KG1 (cell line): ENCODE data around the gene ARMH1.

Experiments
- DNase-seq: peaks from one replicate; lab custom pipeline; 2025; lab: John Stamatoyannopoulos, UW

The ARMH1 gene

GRCh38 chr1:44670751-44671640, 3.5 kb upstream of the ARMH1 start:
- no peak for DNase-seq

- peak; percentile 63 for DNase-seq
Measured at GRCh38 chr1:44672254-44672955, 2.1 kb upstream of the ARMH1 start.

DNA sequence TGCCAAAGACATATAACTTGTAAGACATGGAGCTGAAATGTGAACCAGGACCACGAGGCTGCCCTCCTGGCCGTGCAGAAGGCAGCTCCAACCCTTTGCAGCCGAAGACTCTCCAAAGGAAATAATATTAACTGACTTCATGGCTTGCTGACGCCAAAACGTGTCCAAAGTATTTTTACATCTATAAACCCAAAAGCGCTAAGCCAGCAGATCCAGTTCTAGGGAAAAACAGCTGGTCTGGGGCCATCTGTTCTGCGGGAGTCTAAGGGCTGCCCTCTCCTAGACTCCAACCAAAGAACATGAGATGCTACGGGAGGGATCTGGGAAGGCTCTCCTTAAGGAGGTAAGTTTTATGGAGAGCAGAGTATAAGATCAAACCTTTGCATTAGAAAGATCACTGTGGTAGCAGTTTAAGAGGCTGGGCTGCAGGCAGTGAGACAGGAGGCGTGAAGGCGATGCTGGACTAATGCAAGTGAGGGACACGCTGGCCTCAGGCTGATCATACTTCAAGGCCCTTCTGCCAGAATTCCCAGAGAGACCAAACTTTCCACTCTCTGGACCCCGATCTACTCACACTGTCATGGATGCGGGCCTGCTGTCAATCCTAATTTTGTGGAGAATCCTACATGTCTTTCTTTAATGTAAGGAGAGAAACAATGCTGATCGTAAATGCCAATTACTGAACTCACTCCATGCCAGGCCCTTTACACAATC, 1.4 kb upstream of the ARMH1 start:
- DNase-seq, result no peak

GRCh38 chr1:44673675-44674112, 820 bp upstream of the ARMH1 start:
- no peak for DNase-seq

DNA sequence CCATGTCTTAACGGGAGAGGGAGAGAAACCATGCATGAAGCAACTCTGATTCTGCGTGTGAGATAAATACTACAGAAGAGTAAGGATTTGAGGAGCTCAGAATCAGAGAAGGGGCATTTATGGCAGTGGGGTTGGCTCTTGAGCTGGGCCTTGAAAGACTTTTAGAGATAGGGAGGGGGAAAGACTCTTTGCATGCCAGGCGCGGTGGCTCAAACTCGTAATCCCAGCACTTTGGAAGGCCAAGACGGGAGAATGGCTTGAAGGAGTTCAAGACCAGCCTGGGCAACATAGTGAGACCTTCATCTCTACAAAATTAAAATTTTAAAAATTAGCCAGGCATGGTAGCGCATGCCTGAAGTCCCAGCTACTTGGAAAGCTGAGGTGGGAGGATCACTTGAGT, 672 bp downstream of the ARMH1 start:
- no peak for DNase-seq

DNA sequence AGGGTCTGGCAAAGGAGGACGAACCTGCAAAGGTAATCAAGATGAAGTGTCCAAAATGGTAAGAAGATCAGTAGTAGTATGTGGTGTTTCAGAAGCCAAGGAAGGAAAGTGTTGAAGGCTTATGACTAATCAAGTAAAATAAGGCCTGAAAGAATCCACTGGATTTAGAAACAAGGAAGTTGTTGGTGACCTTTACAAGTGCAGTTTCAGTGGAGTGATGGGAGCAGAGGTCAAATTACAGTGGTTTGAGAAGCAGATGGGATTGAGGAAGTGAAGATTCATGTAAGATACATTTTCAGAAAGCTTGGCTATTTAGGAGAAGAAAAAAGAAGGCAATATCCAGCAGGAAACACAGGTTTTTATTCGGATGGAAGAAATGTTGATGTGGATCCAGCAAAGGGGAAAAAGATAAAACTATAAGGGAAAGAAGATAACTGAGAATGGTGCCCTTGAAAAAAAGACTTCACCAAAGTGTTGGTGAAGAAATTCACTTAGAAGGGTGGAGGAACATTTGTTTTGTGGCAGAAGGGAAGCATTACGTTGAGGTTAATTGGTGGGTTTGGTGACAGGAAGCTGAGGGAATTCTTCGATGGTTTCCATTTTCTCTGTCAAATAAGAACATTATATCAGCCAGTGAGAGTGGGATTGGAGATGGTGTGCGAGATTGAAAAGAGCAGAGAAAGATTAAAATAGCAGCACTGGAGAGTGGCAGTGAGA, 2.1 kb downstream of the ARMH1 start:
- no peak for DNase-seq

DNA sequence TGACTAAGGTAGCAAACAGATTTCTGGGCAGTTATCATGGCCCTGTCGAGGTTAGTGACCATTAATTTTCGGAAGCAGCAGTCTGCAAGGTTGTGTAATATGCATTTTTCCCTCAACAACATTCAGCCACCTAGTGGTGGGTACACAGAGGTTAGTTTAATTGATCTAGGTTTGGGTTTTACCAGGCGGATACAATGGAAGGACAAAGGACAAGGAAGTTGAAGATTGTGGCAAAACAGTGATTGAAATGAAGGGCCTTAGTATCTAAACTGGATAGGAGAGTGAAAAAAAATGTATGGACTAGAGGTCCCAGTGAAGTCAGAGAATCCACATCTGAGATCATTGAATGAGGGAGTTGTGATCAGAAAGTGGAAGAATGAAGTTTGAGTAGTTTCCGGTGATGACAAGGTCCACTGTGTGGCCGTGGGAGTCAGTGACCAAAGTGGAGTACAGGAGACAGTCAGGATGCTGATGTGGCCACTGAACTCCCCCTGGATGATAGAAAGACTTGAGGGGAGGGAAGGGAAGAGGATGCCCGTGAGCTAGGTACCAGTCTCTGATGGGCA, 2.8 kb downstream of the ARMH1 start:
- no peak for DNase-seq

GRCh38 chr1:44678120-44678519, 3.6 kb downstream of the ARMH1 start:
- DNase-seq, result no peak

GRCh38 chr1:44678626-44679025, 4.1 kb downstream of the ARMH1 start:
- DNase-seq, result no peak

- no peak for DNase-seq
Measured at GRCh38 chr1:44679468-44679867, 5.0 kb downstream of the ARMH1 start.

DNA sequence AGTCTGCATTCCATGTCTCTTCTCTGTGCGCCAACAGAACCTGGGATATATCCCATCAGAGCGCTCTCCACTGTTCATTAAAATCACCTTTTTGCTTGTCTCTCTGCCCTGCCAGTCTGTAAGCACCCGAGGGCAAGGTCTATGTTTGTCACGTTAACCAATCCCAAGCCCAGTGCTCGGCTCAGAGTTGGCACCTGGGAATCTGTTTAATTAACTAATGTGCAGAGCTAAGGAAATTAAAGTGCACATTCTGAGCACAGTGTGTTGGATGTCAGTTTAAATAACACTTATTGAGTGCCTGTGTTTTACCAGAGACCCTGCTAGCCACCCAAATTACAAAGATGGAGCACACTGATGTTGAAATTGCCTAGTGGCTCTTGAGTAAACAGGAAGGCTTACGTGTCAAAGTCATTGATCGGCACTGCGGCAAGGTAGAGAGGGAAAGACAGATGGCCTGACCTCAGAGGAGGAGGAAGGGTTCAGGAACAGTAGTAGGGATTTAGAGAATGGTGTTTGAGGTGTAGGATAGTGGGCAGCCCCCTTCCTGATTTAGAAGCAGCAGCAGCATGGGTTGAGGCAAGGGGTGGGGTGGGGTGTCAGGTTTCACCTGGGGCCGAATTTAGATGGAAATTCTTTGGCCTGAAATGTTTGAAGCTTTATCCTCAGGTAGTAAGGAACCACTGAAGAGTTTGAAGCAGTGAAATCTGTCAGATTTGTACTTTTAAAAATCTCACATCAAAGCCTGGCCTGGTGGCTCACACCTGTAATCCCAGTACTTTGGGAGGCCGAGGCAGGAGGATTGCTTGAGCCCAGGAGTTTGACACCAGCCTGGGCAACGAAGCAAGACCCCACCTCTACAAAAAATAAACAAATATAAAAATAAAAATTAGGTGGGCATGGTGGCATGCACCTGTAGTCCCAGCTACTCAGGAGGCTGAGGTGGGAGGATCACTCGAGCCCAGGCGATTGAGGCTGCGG, 7.7 kb downstream of the ARMH1 start:
- DNase-seq, result no peak

- no peak for DNase-seq
Measured at GRCh38 chr1:44682883-44683265, 8.4 kb downstream of the ARMH1 start.

- DNase-seq, result peak; percentile 77
Measured at GRCh38 chr1:44684525-44684924, 10.0 kb downstream of the ARMH1 start.

DNA sequence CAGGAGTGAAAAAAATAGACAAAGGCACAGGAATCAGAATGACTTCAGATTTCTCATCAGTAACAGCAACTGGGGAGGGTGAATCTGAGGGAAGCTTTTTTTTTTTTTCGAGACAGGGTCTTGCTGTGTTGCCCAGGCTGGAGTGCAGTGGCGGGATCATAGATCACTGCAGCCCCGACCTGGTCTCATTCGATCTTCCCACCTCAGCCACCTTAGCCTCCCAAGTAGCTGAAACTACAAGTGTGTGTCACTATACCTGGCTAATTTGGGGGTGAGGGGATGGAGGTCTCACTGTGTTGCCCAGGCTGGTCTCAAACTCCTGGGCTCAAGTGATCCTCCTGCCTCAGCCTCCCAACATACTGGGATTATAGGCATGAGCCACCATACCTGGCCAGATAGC, 10.7 kb downstream of the ARMH1 start:
- DNase-seq, result no peak

DNA sequence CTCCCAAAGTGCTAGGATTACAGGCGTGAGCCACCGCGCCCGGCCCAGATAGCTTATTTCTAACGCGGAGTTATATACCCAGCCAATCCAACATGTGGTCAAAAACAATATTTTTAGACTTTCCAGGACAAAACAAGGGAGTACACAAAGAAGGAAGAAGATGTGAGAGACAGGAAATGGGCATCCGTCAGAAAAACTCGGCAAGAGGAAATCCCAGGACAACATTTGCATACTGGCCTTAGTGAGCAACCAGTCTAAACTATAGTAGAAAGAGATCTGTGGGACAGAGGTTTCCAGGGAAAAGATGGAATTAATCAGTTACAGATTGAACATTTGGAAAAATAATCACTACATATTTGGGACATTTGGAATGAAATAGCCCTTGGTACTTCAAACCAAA, 11.4 kb downstream of the ARMH1 start:
- no peak for DNase-seq

DNA sequence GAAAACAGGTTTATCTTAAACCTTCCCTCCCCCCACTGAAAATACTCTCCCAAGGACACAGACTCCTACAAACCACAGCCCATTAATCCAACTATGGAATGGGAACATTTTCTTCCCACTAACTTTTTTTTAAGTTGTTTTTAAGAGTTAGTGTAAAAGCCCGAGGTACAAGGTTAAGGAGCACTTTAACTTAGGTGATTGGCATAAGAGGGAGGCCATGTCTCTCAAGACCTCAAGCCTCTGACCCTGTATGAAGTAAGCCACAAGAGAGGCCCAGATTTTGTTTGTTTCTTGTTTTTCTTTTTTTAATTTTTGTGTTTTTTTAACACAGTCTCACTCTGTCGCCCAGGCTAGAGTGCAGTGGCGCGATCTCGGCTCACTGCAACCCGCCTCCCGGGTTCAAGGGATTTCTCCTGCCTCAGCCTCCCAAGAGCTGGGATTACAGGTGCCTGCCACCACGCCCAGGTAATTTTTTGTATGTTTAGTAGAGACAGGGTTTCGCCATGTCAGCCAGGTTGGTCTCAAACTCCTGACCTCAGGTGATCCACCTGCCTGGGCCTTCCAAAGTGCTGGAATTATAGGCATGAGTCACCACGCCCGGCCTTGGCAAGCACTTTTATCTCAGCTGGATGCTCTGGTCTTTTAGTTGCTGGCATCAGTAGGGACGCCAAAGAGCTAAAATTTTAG, 14.4 kb downstream of the ARMH1 start:
- no peak for DNase-seq

- no peak for DNase-seq
Measured at GRCh38 chr1:44689447-44689765, 14.9 kb downstream of the ARMH1 start.

DNA sequence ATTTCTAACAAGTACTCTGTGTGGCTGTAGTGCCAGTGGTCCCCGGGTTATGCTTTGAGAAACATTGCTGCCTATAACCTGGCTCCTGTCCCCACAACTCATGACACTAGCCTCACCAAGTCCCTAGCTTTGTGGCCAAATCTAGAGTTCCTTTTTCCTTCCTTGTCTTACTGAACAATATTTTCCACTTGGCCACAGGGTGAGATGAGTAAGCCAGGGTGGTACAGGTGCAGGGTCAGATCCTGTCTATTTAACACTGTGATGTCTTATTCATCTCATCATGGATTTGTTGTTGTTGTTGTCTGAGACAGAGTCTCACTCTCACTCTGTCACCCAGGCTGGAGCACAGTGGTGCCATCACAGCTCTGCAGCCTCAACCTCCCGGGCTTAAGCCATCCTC, 18.6 kb downstream of the ARMH1 start:
- DNase-seq, result no peak

GRCh38 chr1:44693900-44694299, 19.4 kb downstream of the ARMH1 start:
- no peak for DNase-seq

GRCh38 chr1:44694863-44695478, 20.5 kb downstream of the ARMH1 start:
- no peak for DNase-seq
